Measurements from ENCODE around the gene TPO. TPM values are rescaled to one million over a fixed set of nuclear protein-coding genes. Genes with fewer than 3 reads are reported as not detected.
"Not testable (repeated sequence)": the region's sequence is repeated elsewhere in the genome, so short reads cannot be mapped to it uniquely, and the experiment has no call there.

TPO gene
- polyA plus RNA-seq, 12 donors: 0.21 to 0.79 (median 0.30) TPM; not detected in 3

GRCh38 chr2:1501991-1502390 lies 88.7 kb downstream of the TPO start:
- DNase-seq: no peak

- no peak for DNase-seq
These were observed 89.6 kb downstream of the TPO start for GRCh38 chr2:1502891-1503304.

DNA sequence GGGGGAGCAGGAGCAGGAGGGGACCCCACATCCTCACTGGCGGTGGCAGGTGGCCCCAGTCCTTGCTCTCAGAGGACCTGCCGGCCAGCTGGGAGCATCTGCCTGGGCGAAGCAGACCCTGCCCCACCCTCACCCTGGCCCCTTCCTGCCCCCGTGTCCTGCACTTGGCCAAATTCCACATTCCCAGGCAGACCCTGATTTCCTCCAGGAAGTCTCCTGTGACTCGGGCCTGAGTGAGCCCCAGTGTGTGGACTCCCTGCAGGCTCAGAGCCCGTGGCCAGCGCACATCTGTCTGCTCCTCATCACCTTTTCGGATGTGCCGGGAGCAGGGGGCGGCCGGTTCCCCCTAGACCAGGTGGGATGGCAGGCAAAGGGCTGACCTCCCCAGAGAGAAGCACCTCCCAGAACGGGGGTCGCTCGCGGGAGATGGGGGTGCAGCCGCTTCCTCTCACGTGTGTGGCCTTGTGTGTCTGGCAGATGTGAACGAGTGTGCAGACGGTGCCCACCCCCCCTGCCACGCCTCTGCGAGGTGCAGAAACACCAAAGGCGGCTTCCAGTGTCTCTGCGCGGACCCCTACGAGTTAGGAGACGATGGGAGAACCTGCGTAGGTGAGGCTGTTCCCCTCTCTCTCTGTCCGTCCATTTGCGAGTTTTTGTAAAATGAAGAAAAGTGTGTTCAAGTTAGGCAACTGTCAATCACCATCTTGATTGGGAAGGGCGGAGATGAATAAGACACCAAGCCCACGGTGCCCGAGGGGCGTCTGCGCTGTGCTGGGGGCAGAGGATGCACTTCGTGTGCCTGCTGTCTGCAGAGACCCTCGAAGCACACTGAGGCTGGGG lies 90.4 kb downstream of the TPO start:
- DNase-seq: no peak

- DNase-seq: no peak
These were observed 91.1 kb downstream of the TPO start for GRCh38 chr2:1504311-1504750.

DNA sequence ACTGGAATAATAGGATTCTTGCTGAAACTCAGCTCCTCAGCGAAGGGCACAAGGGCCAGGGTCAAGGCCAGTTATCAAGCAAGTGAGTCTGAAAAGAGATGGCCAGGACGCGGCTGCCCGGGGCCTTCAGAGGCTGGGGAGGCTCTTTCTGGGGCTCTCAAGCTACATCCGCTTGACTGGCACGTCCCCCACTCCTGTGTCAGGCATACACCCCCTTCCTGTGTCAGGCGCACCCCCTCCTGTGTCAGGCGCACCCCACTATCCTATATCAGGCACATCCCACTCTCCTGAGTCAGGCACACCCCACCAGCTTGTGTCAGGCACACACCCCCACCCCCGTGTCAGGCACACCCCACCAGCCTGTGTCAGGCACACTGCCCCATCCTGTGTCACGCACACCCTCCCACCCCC lies 91.8 kb downstream of the TPO start:
- no peak for DNase-seq

DNA sequence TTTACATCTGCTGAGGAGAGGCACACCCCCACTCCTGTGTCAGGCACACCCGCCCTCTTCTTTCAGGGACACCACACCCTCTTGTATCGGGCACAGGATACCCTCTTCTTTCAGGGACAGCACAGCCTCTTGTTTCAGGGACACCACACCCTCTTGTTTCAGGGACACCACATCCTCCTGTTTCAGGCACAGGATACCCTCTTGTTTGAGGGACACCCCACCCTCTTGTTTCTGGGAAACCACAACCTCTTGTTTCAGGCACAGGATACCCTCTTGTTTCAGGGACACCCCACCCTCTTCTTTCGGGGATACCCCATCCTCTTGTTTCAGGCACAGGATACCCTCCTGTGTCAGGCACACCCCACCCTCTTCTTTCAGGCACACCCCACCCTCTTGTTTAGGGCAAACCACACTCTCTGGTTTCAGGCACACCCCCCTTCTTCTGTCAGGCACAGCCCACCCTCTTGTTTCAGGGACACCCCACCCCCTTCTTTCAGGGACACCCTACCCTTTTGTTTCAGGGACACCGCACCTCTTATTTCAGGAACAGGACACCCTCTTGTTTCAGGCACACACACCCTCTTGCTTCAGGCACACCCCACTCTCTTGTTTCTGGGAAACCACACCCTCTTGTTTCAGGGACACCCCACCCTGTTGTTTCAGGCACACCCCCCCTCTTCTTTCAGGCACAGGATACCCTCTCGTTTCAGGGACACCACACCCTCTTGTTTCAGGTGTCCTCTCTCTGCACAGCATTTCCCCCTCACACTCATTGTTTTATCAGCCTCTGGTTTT lies 96.2 kb downstream of the TPO start:
- no peak for DNase-seq

GRCh38 chr2:1510176-1510575 lies 96.9 kb downstream of the TPO start:
- no peak for DNase-seq

DNA sequence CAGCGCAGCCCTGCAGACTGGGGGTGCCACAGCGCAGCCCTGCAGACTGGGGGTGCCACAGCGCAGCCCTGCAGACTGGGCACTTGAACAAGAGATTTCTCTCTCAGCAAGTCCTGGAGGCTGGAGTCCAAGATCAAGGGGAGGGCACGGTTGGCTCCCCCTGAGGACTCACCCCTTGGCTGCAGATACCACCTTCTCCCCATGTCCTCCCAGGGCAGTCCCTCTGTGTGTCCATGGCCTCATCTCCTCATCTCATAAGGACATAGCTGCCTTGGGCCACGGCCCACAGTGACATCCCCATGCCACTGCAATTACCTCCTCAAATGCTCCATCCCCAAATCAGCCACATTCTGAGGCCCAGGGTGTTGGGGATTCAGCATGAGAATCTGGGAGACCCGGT lies 98.2 kb downstream of the TPO start:
- DNase-seq: no peak

DNA sequence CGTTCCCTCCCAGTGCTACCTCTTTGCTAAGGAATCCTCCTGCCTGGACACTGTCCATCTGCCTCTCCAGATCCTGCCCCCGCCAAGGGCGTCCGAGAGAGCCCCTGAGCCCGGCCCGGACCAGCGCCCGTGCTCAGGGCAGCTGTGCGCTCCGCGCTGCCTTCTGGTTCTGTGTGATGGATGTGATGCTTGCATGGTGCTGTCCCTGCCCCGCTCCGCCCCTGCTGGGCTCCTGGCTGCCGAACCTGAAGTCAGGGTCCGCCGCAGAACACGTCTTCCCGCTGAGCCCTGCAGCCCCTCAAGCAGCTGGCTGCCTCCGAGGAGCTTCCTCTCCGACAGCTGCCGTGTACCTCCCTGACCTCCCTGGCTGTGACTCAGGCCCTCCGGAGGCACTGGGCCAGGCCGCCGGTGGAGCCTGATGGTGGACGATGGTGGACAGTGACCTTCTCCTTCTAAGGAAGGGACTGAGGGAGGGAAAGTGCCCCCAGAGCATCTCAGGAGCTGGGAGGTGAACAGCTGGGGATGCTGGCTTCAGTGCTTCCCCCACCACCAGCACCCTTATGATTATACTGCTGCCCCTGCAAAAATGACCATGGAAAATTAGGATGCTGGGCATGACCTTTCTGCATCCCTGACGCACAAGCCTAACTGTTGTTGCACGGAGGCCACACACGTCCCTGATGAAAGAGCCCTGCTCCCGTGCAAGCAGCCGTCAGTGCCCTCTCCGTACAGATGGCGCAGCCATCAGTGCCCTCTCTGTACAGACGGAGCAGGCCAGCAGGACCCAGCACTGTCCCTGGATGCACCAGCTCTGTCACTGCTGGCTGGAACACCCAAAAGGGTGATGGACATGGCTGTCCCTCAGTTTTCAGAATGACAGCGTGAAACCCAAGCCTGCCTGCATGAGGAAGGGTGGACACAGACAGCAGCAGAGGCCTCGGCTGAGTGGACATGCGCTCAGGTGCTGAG lies 99.3 kb downstream of the TPO start:
- no peak for DNase-seq

- DNase-seq: no peak
These were observed 101.3 kb downstream of the TPO start for GRCh38 chr2:1514391-1515072.

GRCh38 chr2:1515073-1515430 lies 101.8 kb downstream of the TPO start:
- DNase-seq: no peak

DNA sequence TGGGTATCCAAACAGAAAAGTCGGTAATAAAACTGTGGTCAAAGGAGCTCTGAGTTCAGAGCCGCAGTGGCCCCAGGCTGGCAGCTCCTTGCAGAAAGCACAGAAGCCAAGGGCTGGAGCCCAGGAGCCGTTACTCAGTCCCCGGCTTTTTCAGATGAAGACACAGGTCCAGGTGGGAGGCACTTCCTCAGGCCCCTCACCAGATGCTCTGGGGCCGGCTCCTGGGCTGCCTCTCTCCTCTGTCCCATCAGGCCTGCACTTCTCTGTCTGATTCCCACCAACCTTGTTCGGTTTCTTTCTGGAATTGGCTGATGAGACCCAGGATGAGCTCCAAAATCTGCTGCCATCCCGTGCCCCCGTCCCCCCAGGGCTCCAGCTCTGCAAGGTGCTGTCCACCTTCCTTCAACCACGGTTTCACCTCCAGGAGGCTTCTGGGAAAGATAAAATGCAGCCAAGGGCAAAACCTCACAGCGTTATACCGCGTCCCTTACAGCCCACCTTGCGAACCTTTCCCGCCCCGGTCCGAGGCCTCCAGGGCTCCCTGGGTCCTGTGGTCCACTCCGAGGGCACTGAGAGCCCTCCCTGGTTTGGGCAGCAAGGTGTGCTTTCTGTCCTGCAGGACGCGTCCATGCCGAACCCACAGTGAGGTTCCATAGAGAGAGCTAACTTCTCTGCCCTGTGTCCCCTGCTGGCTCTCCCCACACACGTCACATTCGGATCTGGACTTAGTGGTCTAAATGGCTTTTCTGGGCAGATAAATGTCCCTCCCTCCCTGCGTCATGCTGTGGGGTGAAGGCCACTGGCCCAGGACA lies 102.9 kb downstream of the TPO start:
- DNase-seq: no peak

GRCh38 chr2:1516798-1517060 lies 103.5 kb downstream of the TPO start:
- DNase-seq: no peak

DNA sequence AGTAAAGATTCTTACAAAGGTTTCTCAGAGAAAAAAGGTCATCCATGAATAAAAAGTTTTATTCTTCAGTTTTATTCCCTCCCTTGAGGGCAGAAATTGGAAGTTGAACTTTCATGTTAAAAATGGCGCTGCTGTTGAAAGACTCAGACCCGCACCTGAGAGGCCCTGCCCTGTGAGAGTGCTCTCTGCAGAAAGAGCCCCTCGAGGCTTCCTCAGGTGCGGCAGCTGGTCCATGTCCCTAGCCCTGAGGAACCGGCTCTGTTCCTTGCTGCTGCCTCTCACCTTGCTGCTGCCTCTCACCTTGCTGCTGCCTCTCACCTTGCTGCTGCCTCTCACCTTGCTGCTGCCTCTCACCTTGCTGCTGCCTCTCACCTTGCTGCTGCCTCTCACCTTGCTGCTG lies 104.0 kb downstream of the TPO start:
- DNase-seq: not testable (repeated sequence)

GRCh38 chr2:1517786-1518185 lies 104.5 kb downstream of the TPO start:
- DNase-seq: no peak

GRCh38 chr2:1518331-1518803 lies 105.1 kb downstream of the TPO start:
- DNase-seq: no peak

DNA sequence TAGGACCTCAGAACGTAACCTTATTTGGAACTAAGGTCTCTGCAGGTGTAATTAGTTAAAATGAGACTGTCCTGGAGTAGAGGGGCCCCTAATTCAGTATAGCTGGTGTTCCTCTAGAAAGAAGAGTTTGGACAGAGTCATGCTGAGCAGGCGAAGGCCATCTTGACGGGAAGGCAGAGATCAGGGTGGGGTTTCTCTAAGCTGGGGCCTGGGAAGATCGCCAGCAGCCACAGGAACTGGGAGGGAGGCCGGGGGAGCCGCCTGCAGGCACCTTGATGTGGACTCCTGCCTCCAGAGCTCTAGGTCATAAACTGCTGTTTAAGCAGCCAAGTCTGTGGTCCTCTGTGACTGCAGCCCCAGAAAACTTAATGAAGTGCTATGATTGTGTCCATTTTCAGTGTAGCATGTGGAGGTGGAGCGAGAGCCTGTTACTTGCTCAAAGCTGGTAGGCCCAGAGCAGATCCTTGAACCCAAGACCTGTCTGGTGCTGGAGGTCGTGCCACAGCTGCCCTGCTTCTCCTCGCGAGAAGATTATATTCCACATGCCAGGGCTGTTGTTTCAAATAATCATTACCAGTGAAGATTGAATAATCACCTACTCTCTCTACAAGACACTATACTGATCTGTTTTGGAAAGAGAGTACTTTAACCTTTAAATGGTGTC lies 105.7 kb downstream of the TPO start:
- no peak for DNase-seq

DNA sequence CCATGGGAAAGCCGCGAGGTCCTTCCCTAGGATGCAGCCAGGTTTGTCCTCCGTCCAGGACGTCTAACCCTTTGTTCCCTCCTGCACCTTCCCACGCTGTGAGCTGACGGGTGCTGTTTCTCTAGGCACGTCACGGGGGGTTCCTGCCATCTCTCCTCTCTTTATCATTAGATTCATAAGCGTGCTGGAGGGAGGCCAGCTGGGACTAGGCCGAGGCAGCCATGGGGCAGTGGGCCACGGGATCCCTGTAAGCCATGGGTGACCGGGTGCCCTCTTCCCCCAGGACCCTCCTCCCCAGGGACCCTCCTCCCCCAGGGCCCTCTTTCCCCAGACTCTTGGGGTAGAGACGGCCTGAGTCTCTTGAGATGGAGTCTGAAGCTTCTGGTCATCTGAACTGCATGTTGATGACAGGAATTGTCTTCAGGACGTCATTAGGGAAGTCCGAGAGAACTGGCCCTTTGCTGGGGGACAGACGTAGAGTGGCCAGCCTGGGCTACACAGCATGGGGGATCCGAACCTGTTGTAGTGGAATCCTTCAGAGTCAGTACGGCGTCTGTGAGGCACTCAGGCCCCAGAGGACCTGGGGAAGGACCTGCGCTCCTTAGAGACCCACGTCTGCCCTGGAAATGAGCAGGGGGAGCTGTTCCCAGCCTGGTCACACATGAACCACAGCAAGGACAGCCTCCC lies 108.1 kb downstream of the TPO start:
- no peak for DNase-seq
